HepG2 (cell line): ENCODE data around the gene RNASE4. TPM values are rescaled to one million over a fixed set of nuclear protein-coding genes. Genes with fewer than 3 reads are reported as not detected.

Experiments used
- BCL3 ChIP-seq: sonication (generic); formaldehyde crosslinking; IDR thresholded peaks from 2 replicates; pipeline ENCODE4 v1.5.1; 2020; ENCODE audit warnings: mild to moderate bottlenecking, missing genetic modification reagents, moderate library complexity
- CEBPB ChIP-seq: IDR thresholded peaks from 2 replicates; pipeline ENCODE4 v1.6.1; 2011; ENCODE audit warnings: low read depth, low read length, improper control_type of control experiment, borderline replicate concordance
- FLYWCH1 ChIP-seq: sonication (generic); formaldehyde crosslinking; IDR thresholded peaks from 2 replicates; pipeline ENCODE4 v1.8.1; 2023; ENCODE audit warnings: mild to moderate bottlenecking, missing genetic modification reagents
- FOXC1 ChIP-seq: sonication (generic); formaldehyde crosslinking; IDR thresholded peaks from 2 replicates; pipeline ENCODE4 v1.8.0; 2022; ENCODE audit warnings: mild to moderate bottlenecking, missing genetic modification reagents, borderline replicate concordance
- MEIS1 ChIP-seq: sonication (generic); formaldehyde crosslinking; IDR thresholded peaks from 2 replicates; pipeline ENCODE4 v1.9.0; 2021; ENCODE audit warnings: mild to moderate bottlenecking, missing genetic modification reagents, moderate library complexity, borderline replicate concordance
- NCOA5 ChIP-seq: sonication (generic); formaldehyde crosslinking; IDR thresholded peaks from 2 replicates; pipeline ENCODE4 v1.4.0; 2020; ENCODE audit warnings: missing genetic modification reagents
- NPAS2 ChIP-seq: sonication (generic); formaldehyde crosslinking; IDR thresholded peaks from 2 replicates; pipeline ENCODE4 v1.8.0; 2022; ENCODE audit warnings: mild to moderate bottlenecking, missing genetic modification reagents, borderline replicate concordance
- PPARG ChIP-seq: conservative IDR thresholded peaks from 2 replicates; pipeline ENCODE4 v1.6.1; 2016; ENCODE audit warnings: missing biosample characterization, missing genetic modification reagents
- REXO4 ChIP-seq: sonication (generic); formaldehyde crosslinking; IDR thresholded peaks from 2 replicates; pipeline ENCODE4 v1.8.0; 2022; ENCODE audit warnings: missing genetic modification reagents, mild to moderate bottlenecking, borderline replicate concordance
- TCF12 ChIP-seq, 2 experiments: fragments of 450-650 bp in 1 of 2; sonication (generic) in 1 of 2; formaldehyde crosslinking in 1 of 2; IDR thresholded peaks; 2 replicates each; pipeline versions ENCODE4 v1.6.1 to v1.8.0; 2017 to 2022; ENCODE audit warnings: antibody characterized with exemption in 1 of 2, mild to moderate bottlenecking in 1 of 2, missing genetic modification reagents in 1 of 2, moderate library complexity in 1 of 2
- WIZ ChIP-seq: sonication (generic); formaldehyde crosslinking; IDR thresholded peaks from 2 replicates; pipeline ENCODE4 v1.5.1; 2020; ENCODE audit warnings: mild to moderate bottlenecking, missing genetic modification reagents
- ZBTB7A ChIP-seq: sonication (generic); formaldehyde crosslinking; IDR thresholded peaks from 2 replicates; pipeline ENCODE4 v1.8.0; 2022; ENCODE audit warnings: mild to moderate bottlenecking, missing genetic modification reagents
- ZFP41 ChIP-seq: sonication (generic); formaldehyde crosslinking; IDR thresholded peaks from 2 replicates; pipeline ENCODE4 v1.4.0; 2020; ENCODE audit warnings: mild to moderate bottlenecking, missing genetic modification reagents, borderline replicate concordance
- ZNF496 ChIP-seq: sonication (generic); formaldehyde crosslinking; IDR thresholded peaks from 2 replicates; pipeline ENCODE4 v1.8.1; 2023; ENCODE audit warnings: mild to moderate bottlenecking, moderate library complexity, missing genetic modification reagents; ENCODE audit not compliant: insufficient replicate concordance
- ZNF550 ChIP-seq: sonication (generic); formaldehyde crosslinking; IDR thresholded peaks from 2 replicates; pipeline ENCODE4 v1.4.0; 2020; ENCODE audit warnings: mild to moderate bottlenecking, missing genetic modification reagents, borderline replicate concordance
- polyA plus RNA-seq, 8 experiments: library from polyadenylated mRNA; depleted of rRNA in 3 of 8; stranded (reverse) in 7 of 8; unstranded in 1 of 8; fragments of >200 nt; fragmentation: Illumina TruSeq in 4 of 8; extraction: Trizol in 4 of 8; gene quantifications; 2 replicates each; pipeline versions ENCODE4 v1.2.1 to v1.2.3, GENCODE V29; 2011 to 2016; ENCODE audit warnings: low read depth in 4 of 8, missing spikeins in 1 of 8, mixed read lengths in 1 of 8; ENCODE audit not compliant: insufficient read depth in 1 of 8
- total RNA-seq, 5 experiments: library from RNA; depleted of rRNA; stranded (reverse); fragments of >200 nt; fragmentation: Illumina TruSeq; extraction: Trizol; gene quantifications; 2 replicates each; pipeline ENCODE4 v1.2.3, GENCODE V29; 2016; ENCODE audit warnings: low read depth in 1 of 5
- TF ChIP-seq, protein P1 (sequence below), 2 experiments: IDR thresholded peaks; 2 replicates each; pipeline ENCODE4 v1.6.1; 2011 to 2012; ENCODE audit warnings: low read length in 2 of 2, borderline replicate concordance in 1 of 2, low read depth in 1 of 2, mild to moderate bottlenecking in 1 of 2, moderate library complexity in 1 of 2
- TF ChIP-seq, protein P2 (sequence below): IDR thresholded peaks from 2 replicates; pipeline ENCODE4 v1.6.1; 2012; ENCODE audit warnings: low read length, improper control_type of control experiment
- TF ChIP-seq, protein P3 (sequence below): sonication (generic); formaldehyde crosslinking; IDR thresholded peaks from 2 replicates; pipeline ENCODE4 v1.5.0; 2020; ENCODE audit warnings: mild to moderate bottlenecking, missing genetic modification reagents

The RNASE4 gene
- total and polyA plus RNA-seq, 2 of the 13 experiments (the other 11 are each of a cell fraction or from before 2014, with no cell fraction given) = 109 to 983 TPM

DNA sequence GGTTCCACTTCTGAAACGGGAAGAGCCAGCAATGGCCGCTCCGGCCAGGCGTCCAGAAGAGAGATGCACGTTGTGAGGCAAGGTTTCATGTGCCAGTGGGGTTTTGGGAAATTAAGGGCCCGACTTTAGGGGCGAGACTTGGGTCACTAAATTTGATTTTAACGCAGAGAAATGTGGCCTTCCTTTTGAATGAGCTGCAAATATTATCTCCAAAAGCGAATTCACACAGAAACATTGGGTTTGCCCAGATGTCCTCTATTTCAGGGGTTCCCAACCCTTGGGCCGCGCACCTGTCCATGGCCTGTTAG is 2.3 kb upstream of the RNASE4 start (continued):
- TF ChIP-seq, protein P1, sequence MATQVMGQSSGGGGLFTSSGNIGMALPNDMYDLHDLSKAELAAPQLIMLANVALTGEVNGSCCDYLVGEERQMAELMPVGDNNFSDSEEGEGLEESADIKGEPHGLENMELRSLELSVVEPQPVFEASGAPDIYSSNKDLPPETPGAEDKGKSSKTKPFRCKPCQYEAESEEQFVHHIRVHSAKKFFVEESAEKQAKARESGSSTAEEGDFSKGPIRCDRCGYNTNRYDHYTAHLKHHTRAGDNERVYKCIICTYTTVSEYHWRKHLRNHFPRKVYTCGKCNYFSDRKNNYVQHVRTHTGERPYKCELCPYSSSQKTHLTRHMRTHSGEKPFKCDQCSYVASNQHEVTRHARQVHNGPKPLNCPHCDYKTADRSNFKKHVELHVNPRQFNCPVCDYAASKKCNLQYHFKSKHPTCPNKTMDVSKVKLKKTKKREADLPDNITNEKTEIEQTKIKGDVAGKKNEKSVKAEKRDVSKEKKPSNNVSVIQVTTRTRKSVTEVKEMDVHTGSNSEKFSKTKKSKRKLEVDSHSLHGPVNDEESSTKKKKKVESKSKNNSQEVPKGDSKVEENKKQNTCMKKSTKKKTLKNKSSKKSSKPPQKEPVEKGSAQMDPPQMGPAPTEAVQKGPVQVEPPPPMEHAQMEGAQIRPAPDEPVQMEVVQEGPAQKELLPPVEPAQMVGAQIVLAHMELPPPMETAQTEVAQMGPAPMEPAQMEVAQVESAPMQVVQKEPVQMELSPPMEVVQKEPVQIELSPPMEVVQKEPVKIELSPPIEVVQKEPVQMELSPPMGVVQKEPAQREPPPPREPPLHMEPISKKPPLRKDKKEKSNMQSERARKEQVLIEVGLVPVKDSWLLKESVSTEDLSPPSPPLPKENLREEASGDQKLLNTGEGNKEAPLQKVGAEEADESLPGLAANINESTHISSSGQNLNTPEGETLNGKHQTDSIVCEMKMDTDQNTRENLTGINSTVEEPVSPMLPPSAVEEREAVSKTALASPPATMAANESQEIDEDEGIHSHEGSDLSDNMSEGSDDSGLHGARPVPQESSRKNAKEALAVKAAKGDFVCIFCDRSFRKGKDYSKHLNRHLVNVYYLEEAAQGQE (IDR thresholded peaks at IDR 0.05; ENCODE audit: borderline replicate concordance in 1 of 2, low read depth in 1 of 2, low read length in 2 of 2) = 0 out of 4 replicates have a peak, but pooled peaks of 1 of the 2 experiments have one; percentile 4
- no peak for TF ChIP-seq MEIS1
- no peak for TF ChIP-seq NPAS2
- TF ChIP-seq WIZ (CRISPR knock-in tag) = no peak
- TF ChIP-seq, protein P2, sequence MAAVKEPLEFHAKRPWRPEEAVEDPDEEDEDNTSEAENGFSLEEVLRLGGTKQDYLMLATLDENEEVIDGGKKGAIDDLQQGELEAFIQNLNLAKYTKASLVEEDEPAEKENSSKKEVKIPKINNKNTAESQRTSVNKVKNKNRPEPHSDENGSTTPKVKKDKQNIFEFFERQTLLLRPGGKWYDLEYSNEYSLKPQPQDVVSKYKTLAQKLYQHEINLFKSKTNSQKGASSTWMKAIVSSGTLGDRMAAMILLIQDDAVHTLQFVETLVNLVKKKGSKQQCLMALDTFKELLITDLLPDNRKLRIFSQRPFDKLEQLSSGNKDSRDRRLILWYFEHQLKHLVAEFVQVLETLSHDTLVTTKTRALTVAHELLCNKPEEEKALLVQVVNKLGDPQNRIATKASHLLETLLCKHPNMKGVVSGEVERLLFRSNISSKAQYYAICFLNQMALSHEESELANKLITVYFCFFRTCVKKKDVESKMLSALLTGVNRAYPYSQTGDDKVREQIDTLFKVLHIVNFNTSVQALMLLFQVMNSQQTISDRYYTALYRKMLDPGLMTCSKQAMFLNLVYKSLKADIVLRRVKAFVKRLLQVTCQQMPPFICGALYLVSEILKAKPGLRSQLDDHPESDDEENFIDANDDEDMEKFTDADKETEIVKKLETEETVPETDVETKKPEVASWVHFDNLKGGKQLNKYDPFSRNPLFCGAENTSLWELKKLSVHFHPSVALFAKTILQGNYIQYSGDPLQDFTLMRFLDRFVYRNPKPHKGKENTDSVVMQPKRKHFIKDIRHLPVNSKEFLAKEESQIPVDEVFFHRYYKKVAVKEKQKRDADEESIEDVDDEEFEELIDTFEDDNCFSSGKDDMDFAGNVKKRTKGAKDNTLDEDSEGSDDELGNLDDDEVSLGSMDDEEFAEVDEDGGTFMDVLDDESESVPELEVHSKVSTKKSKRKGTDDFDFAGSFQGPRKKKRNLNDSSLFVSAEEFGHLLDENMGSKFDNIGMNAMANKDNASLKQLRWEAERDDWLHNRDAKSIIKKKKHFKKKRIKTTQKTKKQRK = no peak
- no peak for TF ChIP-seq TCF12 (IDR thresholded peaks at IDR 0.05)
- TF ChIP-seq TCF12 (CRISPR knock-in tag; IDR thresholded peaks at IDR 0.05) = no peak
- no peak for TF ChIP-seq FOXC1 (CRISPR knock-in tag)
- peak; percentile 77; the same call in 1 of the 2 replicates for TF ChIP-seq ZFP41 (CRISPR knock-in tag)
- TF ChIP-seq REXO4 (CRISPR knock-in tag) = no peak
- no peak for TF ChIP-seq ZBTB7A (CRISPR knock-in tag)
- no peak for TF ChIP-seq BCL3 (CRISPR knock-in tag)
- TF ChIP-seq, protein P3, sequence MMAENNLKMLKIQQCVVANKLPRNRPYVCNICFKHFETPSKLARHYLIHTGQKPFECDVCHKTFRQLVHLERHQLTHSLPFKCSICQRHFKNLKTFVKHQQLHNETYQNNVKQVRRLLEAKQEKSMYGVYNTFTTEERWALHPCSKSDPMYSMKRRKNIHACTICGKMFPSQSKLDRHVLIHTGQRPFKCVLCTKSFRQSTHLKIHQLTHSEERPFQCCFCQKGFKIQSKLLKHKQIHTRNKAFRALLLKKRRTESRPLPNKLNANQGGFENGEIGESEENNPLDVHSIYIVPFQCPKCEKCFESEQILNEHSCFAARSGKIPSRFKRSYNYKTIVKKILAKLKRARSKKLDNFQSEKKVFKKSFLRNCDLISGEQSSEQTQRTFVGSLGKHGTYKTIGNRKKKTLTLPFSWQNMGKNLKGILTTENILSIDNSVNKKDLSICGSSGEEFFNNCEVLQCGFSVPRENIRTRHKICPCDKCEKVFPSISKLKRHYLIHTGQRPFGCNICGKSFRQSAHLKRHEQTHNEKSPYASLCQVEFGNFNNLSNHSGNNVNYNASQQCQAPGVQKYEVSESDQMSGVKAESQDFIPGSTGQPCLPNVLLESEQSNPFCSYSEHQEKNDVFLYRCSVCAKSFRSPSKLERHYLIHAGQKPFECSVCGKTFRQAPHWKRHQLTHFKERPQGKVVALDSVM (CRISPR knock-in tag) = no peak
- 0 out of 2 replicates have a peak, but pooled peaks have one; percentile 37 for TF ChIP-seq ZNF550 (CRISPR knock-in tag)
- TF ChIP-seq FLYWCH1 (CRISPR knock-in tag) = no peak
- no peak for TF ChIP-seq CEBPB
- TF ChIP-seq ZNF496 (CRISPR knock-in tag) = no peak
- no peak for TF ChIP-seq PPARG (CRISPR knock-in tag)
- no peak for TF ChIP-seq NCOA5 (CRISPR knock-in tag)
